Activated CD8-positive, alpha-beta memory T cell treated with anti-CD3 and anti-CD28 coated beads, Interleukin-2, amount 50 U/mL, for 4 hours (primary cell): ENCODE data around the gene SDK2.

Experiments used
- DNase-seq: peaks from one replicate; pipeline ENCODE4 v3.0.0-alpha.2; 2020

The SDK2 gene

DNA sequence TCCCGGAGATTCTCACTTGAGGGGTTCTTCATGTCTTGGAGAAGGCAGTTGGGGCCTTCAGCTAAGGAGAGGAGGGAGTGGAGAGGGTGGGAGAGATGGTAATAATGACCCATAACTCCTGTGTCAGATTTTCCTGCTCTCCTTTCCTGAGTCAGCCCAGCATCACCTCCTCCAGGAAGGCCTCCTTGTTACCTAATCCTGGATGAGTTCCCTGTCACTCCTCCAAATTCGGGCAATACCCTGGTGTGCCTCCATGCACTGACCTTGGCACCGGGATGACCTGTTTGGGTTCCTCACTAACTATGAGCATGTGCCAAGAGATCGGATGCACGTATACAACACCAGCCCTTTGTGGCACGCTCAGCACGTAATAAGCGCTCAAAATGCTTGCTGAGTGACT is 38.8 kb downstream of the SDK2 start:
- no peak for DNase-seq

DNA sequence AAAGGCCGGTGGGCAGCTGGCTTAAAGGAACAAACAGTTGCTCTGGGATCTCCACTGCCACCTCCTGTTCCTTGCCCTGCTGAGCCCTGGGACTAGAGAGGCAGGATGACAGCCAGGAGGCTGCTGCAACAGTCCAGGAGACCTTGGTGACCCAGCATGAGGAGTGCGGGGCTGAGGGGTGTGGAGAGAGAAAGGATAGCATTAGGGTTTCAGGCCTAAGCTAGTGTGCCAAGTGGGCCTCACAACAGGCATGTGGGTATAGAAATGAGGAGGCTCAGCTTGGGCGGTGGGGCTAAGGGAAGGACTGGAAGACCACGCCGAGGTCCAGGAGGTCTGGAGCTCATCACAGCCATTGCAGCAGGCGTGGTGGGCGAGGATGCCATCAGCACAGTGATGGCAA is 39.8 kb downstream of the SDK2 start:
- no peak for DNase-seq

DNA sequence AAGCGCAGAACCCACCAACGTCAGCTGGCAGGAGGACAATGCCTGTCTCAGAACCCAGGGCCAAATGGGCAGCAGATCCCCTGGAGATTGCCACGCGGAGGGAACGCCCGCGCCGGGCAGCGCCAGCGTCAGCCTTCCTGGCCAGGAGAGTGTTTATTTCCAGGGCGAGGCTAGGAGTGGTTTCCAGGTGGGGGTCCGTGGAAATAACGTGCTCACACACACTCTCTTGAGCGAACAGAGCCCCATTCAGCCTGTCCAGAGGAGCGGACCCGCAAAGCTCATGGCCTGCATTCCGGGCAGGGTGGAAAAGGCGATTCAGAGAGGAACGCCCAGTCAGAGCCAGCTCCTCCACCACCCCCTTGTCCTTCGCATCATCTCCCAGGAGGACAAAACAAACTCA is 40.3 kb downstream of the SDK2 start:
- no peak for DNase-seq

DNA sequence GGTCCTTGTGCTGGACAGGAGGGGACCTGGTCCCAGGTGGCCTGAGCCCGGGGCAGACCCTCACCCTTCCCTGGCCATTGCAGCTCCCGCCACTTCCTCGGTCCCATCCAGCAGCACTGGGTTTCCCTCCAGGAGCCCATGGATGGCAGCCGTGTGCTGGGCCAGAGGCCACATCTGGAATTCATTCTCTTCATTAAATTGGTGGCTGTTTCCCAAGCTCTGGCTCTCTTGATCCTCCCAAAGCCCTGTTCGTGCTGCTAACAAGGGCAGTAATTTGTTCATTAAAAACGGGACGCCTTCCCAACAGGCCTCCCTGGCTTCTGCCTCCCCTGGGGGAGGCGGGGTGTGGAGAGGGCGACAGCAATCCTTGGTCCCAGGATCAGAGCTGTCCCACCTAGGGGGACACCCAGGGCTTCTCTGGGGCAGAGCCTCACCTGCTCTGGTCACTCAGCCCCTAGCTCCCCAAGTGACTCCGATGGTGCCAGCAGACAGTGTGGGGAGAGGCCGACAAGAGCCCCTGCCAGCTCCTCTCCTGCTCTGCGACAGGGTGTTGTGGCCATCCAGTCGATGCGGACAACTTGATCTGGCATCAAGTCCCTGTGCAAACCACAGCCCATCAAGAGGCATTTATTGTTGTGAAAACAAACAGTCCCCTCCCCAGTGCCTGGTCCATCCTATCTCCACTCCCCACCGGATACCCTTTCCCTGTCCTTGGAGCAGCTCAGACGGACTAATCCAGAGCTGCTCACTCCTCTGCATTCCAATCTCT is 44.0 kb downstream of the SDK2 start:
- DNase-seq = no peak

DNA sequence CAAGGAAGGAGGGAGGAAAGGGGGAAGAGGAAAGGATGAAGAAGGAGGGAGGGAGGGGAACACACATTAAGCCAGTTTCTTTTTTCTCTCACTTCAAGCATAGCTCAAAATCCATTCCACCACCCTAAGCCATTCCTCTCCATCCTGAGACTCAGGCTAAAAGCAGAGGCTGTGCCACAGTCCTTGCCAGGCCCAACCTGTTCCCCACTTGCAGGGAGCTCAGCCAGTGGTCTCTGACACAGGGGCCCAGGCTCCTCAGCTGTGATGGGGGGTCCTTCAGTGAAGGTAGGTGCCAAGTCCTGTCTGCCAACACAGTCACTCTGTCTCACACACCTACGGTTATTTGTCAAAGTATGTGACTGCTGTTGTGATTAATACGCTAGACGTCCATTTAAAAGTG is 44.6 kb downstream of the SDK2 start:
- DNase-seq = no peak

DNA sequence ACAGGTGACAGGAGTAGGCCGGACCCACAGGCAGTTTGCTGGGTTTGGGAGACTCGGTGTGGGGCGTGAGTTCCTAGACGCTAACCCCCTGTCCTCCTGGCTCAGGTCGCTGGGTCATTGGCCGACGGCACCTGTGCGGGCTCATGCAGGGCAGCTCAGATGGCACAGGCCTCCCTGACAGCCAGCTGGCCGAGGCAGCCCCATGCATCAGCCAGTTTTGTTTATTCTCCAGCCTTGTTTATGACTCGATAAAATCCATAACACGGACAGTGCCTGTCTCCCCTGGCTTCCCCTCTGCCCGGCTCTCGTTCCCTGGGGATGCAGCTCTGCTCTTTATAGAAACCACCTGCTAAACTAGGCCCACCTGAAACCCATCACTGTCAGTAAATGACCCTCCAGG is 46.0 kb downstream of the SDK2 start:
- no peak for DNase-seq

DNA sequence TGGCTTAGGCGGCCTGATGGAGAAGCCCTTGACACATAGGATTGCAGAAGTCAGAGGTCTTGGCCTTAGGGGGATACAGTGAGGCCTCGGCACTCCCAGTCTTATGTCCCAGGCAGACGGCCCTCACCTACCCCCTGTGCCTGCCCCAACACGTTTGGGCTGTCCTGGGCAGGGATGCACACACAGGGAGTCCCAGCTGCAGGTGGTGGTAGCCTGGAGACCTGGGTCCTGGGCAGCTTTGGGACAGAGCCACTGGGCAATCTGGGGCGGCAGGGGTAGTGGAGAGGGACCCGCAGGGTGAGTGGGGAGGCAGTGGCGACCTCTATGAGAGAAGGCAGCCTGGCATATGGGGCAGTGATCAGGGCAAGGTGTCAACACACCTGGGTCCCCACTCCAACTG is 48.3 kb downstream of the SDK2 start:
- DNase-seq = no peak

DNA sequence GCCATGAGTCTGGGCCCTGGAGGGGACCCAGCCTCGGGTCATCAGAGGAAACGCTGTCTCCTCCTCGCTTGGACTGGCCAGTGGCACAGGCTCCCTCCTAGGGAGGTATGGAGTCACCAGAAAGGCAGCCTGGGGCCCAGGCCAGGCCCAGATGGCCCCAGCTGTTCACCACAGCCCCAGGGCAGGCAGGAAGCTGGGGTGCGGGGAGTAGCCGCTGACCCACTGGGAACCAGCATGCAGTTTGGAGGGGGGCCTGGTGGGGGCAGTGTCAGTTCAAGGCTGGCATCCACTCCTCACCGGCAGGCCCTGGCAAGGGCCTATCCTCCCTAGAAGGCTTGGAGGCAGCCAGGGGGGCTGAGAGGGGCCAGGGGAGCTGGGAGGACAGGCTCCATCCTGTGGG is 48.8 kb downstream of the SDK2 start:
- peak; percentile 31 for DNase-seq

DNA sequence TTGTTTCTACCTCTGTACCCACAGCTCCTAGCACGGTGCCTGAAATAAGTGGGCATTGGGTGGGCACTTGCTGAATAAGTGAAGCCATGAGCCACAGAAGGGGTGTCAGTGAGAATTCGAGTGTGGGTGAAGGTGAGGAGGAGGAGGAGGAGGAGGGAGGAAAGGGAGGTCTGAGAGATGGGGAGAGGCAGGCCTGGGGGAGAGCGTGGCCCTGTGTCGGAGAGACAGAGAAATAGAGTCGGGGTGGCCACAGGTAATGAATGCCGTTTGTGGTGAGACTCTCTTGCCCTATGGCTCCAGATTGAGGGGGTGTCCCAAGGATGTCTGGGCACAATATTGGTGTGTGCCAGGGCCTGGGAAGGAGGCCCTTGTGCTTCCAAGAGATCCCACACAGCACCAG is 49.2 kb downstream of the SDK2 start:
- no peak for DNase-seq

DNA sequence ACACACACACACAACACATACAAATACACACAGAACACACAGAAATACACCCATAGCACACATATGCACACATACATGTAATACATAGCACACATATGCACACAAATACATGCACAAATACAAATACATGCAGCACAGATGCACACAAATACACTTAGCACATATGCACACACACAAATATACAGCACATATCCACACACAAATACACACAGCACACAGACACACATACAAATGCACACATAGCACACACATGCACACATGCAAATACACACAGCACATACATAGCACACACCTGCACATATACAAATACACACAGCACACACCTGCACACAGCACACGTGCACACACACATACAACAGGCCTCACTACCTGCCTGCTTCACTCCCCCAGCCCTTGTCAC is 49.6 kb downstream of the SDK2 start:
- no peak for DNase-seq

DNA sequence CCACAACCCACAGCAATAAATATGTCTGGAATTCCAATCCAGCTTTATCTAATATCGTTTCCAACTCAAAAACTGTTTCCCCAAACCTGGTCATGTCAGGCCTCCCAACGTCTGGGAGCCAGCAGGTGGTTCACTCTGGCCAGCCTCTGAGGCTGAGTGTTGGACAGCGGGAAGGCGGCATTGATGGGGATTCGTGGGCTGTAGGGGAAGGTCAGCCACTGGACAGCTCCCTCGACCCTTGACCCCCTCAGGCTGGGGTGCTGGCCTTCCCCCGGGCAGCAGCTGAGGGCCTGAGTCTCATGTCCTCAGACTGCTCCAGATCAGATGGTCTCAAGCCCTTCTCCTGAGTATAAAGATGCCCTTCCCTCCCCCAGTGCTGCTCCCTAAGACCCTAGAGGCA is 50.2 kb downstream of the SDK2 start:
- DNase-seq = no peak

DNA sequence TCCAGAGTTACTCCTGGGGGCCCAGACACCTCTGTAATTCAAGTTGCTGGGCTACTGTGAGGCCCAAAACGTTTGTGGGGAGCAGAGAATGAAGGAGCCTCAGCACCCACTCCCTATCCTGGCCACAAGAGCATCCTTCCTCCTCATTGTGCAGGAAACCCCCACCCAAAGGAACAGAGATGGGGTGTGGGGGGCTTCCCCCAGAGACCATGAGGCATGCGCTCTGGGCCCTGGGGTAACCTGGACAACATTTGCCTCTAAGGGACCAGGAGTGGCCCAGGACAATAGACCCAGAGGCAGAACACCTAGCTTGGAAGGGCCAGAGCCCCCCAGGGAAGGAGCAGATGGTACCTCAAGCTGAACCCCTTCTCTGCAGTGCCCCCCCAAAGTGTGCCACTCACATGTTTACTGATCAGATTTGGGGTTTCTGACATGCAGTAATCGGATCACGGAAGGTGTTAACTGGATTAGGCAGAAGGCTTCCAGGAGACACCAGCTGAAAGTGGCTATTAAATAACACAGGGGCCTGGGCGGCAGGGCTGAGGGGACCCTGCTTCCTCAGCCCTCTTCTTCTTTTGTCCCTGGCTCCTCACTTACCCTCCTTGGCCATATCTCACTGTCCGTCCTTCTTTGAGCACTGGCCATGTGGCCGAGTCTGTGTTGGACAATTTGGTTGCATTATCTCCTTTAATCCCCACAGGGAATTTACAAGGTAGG is 50.8 kb downstream of the SDK2 start:
- no peak for DNase-seq

DNA sequence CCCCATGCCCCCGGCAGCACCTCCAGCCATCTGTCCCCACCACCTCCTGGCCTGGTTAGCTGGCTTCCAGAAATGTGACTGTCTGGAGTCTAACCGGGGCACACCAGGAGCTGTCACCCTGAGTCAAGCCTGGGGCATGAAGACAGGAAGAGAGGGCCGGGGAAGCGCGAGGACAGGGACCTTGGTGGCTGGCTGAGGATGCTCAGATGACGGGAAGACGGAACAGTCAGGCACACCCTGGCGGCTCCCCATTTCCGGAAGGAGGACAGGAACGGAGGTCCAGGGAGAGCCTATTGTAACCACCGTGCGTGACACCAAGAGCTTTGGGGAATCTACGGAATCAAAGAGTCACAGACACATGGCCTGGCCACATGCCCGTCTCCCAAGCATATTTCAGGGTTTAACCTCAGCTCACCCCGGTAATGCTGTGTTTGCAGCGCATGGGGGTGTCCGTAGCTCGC is 51.7 kb downstream of the SDK2 start:
- DNase-seq = peak; percentile 28

DNA sequence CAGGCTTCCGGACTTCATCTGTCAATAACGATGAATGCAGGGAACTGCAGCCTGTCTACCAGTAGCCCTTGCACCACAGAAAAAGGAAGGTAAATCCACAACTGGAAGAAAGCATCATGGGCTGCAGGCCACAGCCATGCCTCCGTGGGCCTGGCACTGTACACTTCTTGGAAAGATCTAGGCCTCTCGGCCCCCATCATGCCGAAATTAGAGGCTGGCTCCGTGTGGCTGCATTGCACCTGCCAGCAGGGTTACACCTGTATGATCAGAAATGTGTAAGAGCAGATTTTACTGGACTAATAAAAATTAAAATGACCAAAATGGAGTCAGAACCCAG is 52.2 kb downstream of the SDK2 start:
- no peak for DNase-seq

DNA sequence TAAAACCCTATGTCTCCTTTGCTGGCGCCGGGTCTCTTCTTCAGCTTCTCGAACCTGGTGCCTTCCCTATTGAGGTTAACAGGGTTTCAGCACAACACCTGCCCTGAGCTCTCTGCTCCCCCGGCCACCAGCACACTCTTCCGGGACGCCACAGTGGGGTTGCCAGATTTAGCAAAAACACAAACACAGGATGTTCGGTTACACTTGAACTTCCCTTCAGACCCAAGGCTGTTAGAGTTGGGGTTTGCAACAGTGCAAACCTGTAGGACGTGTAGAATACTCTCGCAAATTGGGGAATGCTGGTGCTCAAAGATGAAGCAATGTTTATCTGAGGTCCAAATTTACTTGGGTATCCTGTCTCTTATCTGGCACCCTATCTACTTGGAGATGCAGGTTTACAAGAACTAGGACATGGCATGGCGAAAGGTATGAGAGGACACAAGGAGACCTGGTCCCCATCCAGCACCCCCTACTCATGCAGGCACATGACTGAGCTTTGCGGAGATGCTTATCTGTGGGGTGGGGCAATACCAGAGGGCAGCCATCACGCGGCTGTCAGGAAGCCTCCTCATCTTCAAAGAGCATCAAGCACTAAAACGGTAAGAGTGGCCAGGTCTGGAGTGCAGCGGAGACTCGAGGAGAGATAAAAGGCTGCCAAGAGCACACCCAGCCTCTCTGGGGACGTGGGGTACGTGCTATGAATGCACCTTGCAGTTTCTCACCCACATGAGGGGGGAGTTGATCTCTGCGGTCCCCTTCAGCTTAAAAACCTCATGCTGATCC is 52.8 kb downstream of the SDK2 start:
- no peak for DNase-seq

DNA sequence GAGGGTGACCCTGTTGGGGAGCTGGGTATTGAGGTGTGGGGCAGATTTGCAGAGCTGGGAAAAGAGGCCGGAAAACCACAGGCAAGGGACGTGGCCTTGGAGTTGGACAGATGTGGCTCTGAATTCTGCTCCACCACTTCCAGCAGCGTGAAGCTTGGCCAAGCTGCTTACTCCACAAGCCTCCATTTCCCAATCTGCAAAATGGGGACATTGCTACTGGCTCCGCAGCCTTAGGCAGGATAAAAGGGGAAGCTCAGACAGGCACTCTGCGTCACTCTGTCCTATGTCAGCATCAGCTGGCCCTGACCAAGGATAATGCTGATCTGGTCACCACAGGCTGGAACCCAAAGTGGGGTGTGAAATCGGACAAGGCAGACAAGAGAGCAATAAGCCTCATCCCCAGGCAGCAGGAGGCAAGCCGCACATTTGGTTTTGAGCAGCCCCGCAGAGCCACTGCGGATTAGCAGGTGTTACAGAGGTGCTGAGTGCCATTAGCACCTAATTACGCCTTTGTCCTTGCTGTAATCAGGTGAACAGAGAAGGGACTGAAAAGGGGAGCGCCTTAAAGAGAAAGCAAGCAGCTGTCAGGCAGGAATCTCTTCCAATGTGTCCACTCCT is 54.8 kb downstream of the SDK2 start:
- DNase-seq = no peak

DNA sequence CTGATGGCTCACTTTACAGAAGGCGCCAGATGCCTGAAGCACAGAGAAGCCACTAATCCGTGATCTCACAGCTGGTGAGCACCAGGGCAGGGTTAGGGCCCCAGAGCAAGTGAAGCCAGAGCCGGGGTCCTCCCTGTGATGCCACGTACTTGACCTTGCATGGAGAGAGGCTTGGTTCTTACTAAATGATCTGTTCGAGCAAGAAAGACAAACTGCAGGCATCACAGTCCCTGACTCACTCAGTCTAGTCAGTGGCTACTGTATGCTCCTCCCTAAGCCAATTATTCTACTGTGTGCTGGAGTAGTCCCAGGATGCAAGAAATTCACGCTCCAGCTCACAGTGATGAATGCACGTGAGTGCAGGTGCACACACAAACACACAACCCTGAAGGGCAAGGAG is 55.4 kb downstream of the SDK2 start:
- DNase-seq = no peak

DNA sequence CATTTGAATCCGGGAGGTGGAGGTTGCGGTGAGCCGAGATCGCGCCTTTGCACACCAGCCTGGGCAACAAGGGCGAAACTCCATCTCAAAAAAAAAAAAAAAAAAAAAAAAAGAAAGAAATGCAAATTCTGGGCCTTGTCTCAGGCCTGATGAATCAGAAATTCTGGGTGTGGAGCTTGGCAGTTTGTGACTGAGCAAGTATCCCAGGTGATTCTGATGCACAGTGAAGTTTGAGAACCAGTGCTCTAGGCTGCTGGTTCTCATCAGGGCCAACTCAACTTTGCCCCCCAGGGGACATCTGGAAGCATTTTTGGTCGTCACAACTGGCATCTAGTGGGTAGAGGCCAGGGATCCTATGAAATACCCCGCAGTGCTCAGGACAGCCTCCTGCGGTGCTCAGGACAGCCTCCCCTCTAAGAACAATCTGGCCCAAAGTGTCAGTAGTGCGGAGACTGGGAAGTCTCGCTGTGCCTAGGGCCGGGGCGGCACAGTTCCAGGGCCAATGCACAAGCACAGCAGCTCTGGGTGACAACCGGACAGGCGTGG is 55.9 kb downstream of the SDK2 start:
- DNase-seq = no peak

DNA sequence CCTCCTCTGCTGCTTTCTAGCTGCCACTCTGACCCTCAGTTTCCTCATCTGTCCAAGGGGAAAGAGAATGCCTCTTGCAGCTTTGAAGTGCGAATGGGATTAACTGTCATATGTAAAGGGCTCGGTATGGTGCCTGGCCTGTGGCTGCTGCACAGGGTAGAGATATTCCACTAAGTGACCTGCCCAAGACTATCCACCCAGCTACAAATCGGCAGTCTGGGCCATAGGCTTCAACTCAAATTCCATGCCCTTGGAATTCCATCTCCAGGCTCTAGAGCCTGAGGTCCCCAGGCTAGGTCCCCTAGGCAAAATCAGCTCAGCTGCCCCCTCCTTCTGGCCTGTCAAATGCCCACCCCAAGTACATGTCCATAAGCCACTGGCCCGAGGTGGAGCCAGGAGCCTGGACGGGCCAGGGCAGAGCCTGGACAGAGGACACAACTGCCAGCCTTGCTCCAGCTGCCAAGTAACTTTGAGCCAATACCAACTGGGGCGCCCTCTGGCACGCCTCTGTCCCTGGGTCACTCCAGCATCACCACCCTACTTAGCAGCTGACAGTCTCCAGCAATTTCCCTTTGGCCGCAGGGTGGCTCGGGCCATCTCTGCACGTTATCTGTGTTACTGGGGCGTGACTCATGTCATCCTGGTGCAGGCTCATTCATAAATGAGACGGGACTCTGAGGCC is 57.2 kb downstream of the SDK2 start:
- no peak for DNase-seq

DNA sequence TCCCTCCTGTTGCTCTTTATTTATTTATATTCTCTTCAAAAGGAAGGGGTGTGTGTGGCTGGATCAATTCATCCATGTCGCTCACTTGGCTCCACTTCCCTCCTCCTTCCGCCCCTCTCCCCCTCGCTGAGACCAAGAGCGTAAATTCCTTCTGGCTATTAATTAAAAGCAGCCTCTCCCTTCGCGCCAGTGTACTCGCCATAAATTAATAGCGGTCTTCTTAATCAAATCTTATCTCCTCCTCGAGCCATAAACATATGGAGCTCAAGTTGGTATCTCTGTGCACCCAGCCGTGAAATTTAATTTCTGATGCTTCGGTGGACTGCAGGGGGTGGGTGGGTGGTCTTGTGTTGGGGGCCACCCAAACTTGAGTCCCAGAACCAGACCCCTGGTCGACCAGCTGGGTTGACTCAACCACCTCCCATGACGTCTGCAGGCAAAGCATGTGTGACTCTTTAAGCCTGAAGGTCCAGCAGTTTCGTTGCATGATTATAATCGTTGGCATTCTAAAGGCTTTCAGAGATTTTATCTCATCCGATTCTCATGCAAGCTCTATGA is 57.9 kb downstream of the SDK2 start:
- DNase-seq = no peak

DNA sequence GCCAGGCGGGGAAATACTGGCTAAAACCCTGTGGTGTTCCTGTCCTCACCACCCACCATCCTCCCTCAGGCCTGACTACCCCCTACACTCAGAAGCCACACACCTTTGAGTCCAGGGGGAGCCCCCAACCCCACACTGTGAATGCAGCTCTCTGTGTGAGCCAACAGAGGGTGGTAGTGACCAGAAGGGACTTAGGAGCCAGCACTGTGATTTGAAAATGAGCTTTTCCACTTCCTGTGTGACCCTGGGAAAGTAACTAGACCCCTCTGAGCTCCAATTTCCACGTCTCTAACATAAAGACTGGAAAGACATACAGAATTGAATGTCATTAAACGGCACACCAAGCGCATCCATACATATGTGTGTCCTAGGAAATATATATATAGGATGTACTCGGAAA is 58.7 kb downstream of the SDK2 start:
- no peak for DNase-seq

DNA sequence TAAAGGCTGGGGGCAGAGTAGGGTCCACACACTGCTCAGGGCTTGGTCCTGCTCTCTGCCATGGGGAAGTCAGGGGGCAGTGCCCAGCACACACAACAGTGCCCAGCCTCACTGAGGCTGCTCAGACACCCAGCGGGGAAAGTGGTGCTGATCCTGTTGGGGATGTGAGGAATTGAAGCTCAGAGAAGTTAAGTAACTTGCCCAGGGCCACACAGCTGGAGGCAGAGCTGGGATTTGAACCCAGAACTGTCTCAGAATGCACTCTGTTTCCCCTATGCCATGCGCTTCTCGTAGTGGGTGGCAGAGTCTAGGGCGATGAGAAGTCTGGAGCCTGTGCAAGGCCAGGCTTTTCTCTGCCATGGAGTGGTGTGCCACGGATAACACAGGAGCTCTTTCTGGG is 59.3 kb downstream of the SDK2 start:
- DNase-seq = no peak
